ENCODE measurements around the gene SLC25A14.
A peak's percentile ranks its signal among the peaks of the same experiment; 100 is the strongest.
"Not testable (repeated sequence)": the region's sequence is repeated elsewhere in the genome, so short reads cannot be mapped to it uniquely, and the experiment has no call there.

SLC25A14 gene

GRCh38 chrX:130330706-130331105 lies 9.0 kb upstream of the SLC25A14 start:
- no CpG with 5 or more reads among the region's 10 CpGs for WGBS (ENCODE audit: extremely low coverage, insufficient coverage, insufficient read length)

GRCh38 chrX:130336531-130336930 lies 3.2 kb upstream of the SLC25A14 start:
- H3K9me3 ChIP-seq (ENCODE audit: insufficient read depth, low read depth, low read length) = no peaks in the 10 kb centered on the region
- H3K36me3 ChIP-seq (ENCODE audit: control insufficient read depth in 1 of 2, insufficient read depth in 2 of 2, low read length in 2 of 2) = no peaks in the 10 kb centered on the region
- H2AFZ ChIP-seq (ENCODE audit: insufficient read depth, low read length, poor library complexity) = no peak overlapping the region
- H3K14ac ChIP-seq (ENCODE audit: low read length) = no peak overlapping the region
- H3K4me2 ChIP-seq (ENCODE audit: low read length) = no peak overlapping the region
- no peak overlapping the region for H2BK5ac ChIP-seq (ENCODE audit: low read depth, low read length, poor library complexity)
- H3K27me3 ChIP-seq (ENCODE audit: insufficient read depth, low read length) = no peaks in the 10 kb centered on the region
- peaks cover 5% of the 10 kb centered on the region for H3K79me1 ChIP-seq (ENCODE audit: low read length)
- H4K8ac ChIP-seq (ENCODE audit: low read depth, low read length) = no peak overlapping the region
- H3K18ac ChIP-seq (ENCODE audit: low read length) = no peak overlapping the region
- no peak overlapping the region for H3K9ac ChIP-seq (ENCODE audit: low read length)
- WGBS (ENCODE audit: extremely low coverage, insufficient coverage, insufficient read length) = no CpG with 5 or more reads among the region's 4 CpGs
- H3K27ac ChIP-seq (ENCODE audit: low read depth, low read length) = no peak overlapping the region
- H3K4me1 ChIP-seq (ENCODE audit: control insufficient read depth in 1 of 2, insufficient read depth in 2 of 2, low read length in 2 of 2) = no peaks in the 10 kb centered on the region
- peaks cover 3% of the 10 kb centered on the region for H3K79me2 ChIP-seq (ENCODE audit: control insufficient read depth, insufficient read depth, low read length, poor library complexity)
- no peak for DNase-seq
- H2AK5ac ChIP-seq (ENCODE audit: low read length) = no peak overlapping the region
- H2BK120ac ChIP-seq (ENCODE audit: insufficient read depth, low read length, poor library complexity) = no peak overlapping the region
- no peak overlapping the region for H3K23ac ChIP-seq (ENCODE audit: low read length)
- no peak overlapping the region for H4K12ac ChIP-seq (ENCODE audit: low read depth, low read length)
- H4K91ac ChIP-seq (ENCODE audit: low read depth, low read length) = no peak overlapping the region
- H2BK12ac ChIP-seq (ENCODE audit: low read length) = no peak overlapping the region
- no peak overlapping the region for H3K4me3 ChIP-seq (ENCODE audit: low read depth, low read length)
- H3K4ac ChIP-seq (ENCODE audit: low read depth, low read length) = no peak overlapping the region

More at GRCh38 chrX:130330706-130331105, 9.0 kb upstream of the SLC25A14 start:
- Histone ChIP-seq H3K27me3 (ENCODE audit: insufficient read depth, low read length) (no peaks in the 10 kb centered on the region), H3K9me3 (ENCODE audit: insufficient read depth, low read depth, low read length) (no peaks in the 10 kb centered on the region), H2BK12ac (ENCODE audit: low read length) (no peak overlapping the region), H3K4me3 (ENCODE audit: low read depth, low read length) (no peak overlapping the region), H3K4me1 (ENCODE audit: control insufficient read depth in 1 of 2, insufficient read depth in 2 of 2, low read length in 2 of 2) (no peaks in the 10 kb centered on the region), H2AK5ac (ENCODE audit: low read length) (no peak overlapping the region), H3K14ac (ENCODE audit: low read length) (no peak overlapping the region), H3K79me2 (ENCODE audit: control insufficient read depth, insufficient read depth, low read length, poor library complexity) (no peaks in the 10 kb centered on the region), H4K8ac (ENCODE audit: low read depth, low read length) (no peak overlapping the region), H3K79me1 (ENCODE audit: low read length) (no peaks in the 10 kb centered on the region), H4K91ac (ENCODE audit: low read depth, low read length) (no peak overlapping the region), H3K27ac (ENCODE audit: low read depth, low read length) (no peak overlapping the region), H3K4ac (ENCODE audit: low read depth, low read length) (no peak overlapping the region), H4K12ac (ENCODE audit: low read depth, low read length) (no peak overlapping the region), H3K9ac (ENCODE audit: low read length) (no peak overlapping the region), H3K18ac (ENCODE audit: low read length) (no peak overlapping the region), H3K36me3 (ENCODE audit: control insufficient read depth in 1 of 2, insufficient read depth in 2 of 2, low read length in 2 of 2) (no peaks in the 10 kb centered on the region), H2BK120ac (ENCODE audit: insufficient read depth, low read length, poor library complexity) (no peak overlapping the region), H2BK5ac (ENCODE audit: low read depth, low read length, poor library complexity) (no peak overlapping the region), H2AFZ (ENCODE audit: insufficient read depth, low read length, poor library complexity) (no peak overlapping the region), H3K4me2 (ENCODE audit: low read length) (peak overlapping the region; percentile 36), H3K23ac (ENCODE audit: low read length) (no peak overlapping the region)
- DNase-seq = peak; percentile 35 to 55

DNA sequence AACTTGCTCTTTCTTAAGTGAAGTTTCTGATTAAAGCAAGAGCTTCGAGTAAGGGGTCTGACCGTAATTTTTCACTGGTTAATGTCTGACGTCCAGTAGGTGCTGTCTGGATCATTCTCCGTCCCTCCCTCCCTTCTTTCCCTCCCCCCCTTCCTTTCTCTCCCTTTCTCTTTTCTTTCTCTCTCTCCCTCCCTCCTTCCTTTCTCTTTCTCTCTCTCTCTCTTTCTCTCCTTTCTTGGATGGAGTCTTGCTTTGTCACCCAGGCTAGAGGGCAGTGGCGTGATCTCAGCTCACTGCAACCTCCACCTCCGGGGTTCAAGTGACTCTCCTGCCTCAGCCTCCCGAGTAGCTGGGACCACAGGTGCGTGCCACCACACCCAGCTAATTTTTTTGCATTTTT lies 850 bp upstream of the SLC25A14 start:
- H3K27ac ChIP-seq (ENCODE audit: low read depth, low read length); H2BK12ac ChIP-seq (ENCODE audit: low read length); DNase-seq; H3K18ac ChIP-seq (ENCODE audit: low read length); H3K9ac ChIP-seq (ENCODE audit: low read length); H3K4me2 ChIP-seq (ENCODE audit: low read length); H2AFZ ChIP-seq (ENCODE audit: insufficient read depth, low read length, poor library complexity); H2AK5ac ChIP-seq (ENCODE audit: low read length); H2BK5ac ChIP-seq (ENCODE audit: low read depth, low read length, poor library complexity); H3K4me1 ChIP-seq (ENCODE audit: control insufficient read depth in 1 of 2, insufficient read depth in 2 of 2, low read length in 2 of 2); H2BK120ac ChIP-seq (ENCODE audit: insufficient read depth, low read length, poor library complexity); H3K4me3 ChIP-seq (ENCODE audit: low read depth, low read length); H3K27me3 ChIP-seq (ENCODE audit: insufficient read depth, low read length); H3K9me3 ChIP-seq (ENCODE audit: insufficient read depth, low read depth, low read length); H4K91ac ChIP-seq (ENCODE audit: low read depth, low read length); H3K4ac ChIP-seq (ENCODE audit: low read depth, low read length); H3K36me3 ChIP-seq (ENCODE audit: control insufficient read depth in 1 of 2, insufficient read depth in 2 of 2, low read length in 2 of 2); H3K14ac ChIP-seq (ENCODE audit: low read length); H3K79me1 ChIP-seq (ENCODE audit: low read length); H3K79me2 ChIP-seq (ENCODE audit: control insufficient read depth, insufficient read depth, low read length, poor library complexity); H3K23ac ChIP-seq (ENCODE audit: low read length): not testable (repeated sequence)
- H4K12ac ChIP-seq (ENCODE audit: low read depth, low read length) = peak overlapping the region; percentile 87
- no CpG with 5 or more reads among the region's 8 CpGs for WGBS (ENCODE audit: extremely low coverage, insufficient coverage, insufficient read length)
- peak overlapping the region; percentile 96 for H4K8ac ChIP-seq (ENCODE audit: low read depth, low read length)

DNA sequence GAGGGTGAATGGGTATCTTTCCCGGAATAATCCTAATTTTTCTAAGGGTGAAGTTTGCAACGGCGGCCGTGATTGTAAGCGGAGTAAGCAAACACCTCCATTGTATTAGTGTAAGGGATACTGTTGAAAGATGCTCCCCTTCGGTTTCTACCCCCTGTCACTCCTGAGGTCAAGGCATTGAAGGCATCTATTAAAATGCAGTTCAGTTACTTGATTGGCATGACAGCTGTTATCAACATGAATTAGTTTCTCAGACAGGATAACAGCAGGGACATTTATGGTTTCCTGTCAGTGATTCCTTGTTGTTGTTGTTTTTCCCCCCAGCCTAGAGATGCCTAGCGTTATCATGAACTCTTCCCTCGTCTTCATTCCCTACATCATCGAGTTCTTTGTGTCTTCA lies 552 bp downstream of the SLC25A14 start:
- Histone ChIP-seq H3K27me3 (ENCODE audit: insufficient read depth, low read length) (no peaks in the 10 kb centered on the region), H3K4me3 (ENCODE audit: low read depth, low read length) (peak overlapping the region; percentile 85), H3K9me3 (ENCODE audit: insufficient read depth, low read depth, low read length) (no peaks in the 10 kb centered on the region), H4K91ac (ENCODE audit: low read depth, low read length) (no peak overlapping the region), H3K36me3 (ENCODE audit: control insufficient read depth in 1 of 2, insufficient read depth in 2 of 2, low read length in 2 of 2) (no peaks in the 10 kb centered on the region), H3K4me2 (ENCODE audit: low read length) (peak overlapping the region; percentile 75), H3K4me1 (ENCODE audit: control insufficient read depth in 1 of 2, insufficient read depth in 2 of 2, low read length in 2 of 2) (no peaks in the 10 kb centered on the region), H3K14ac (ENCODE audit: low read length) (no peak overlapping the region), H4K12ac (ENCODE audit: low read depth, low read length) (no peak overlapping the region), H3K27ac (ENCODE audit: low read depth, low read length) (no peak overlapping the region), H4K8ac (ENCODE audit: low read depth, low read length) (no peak overlapping the region), H2BK12ac (ENCODE audit: low read length) (no peak overlapping the region), H3K9ac (ENCODE audit: low read length) (peak overlapping the region; percentile 59), H3K79me2 (ENCODE audit: control insufficient read depth, insufficient read depth, low read length, poor library complexity) (peaks cover 3% of the 10 kb centered on the region), H3K18ac (ENCODE audit: low read length) (no peak overlapping the region), H2BK5ac (ENCODE audit: low read depth, low read length, poor library complexity) (no peak overlapping the region), H3K79me1 (ENCODE audit: low read length) (peaks cover 5% of the 10 kb centered on the region), H3K4ac (ENCODE audit: low read depth, low read length) (no peak overlapping the region), H2AFZ (ENCODE audit: insufficient read depth, low read length, poor library complexity) (peak overlapping the region; percentile 39), H3K23ac (ENCODE audit: low read length) (no peak overlapping the region), H2AK5ac (ENCODE audit: low read length) (no peak overlapping the region), H2BK120ac (ENCODE audit: insufficient read depth, low read length, poor library complexity) (no peak overlapping the region)
- no peak for DNase-seq
- no CpG with 5 or more reads among the region's 9 CpGs for WGBS (ENCODE audit: extremely low coverage, insufficient coverage, insufficient read length)

All from trophoblast cell (in vitro differentiated cells and primary cell).